IMR-90 (cell line): ENCODE data around the gene NF1. TPM values are rescaled to one million over a fixed set of nuclear protein-coding genes. Genes with fewer than 3 reads are reported as not detected.
A peak's percentile ranks its signal among the peaks of the same experiment; 100 is the strongest.

Experiments used
- ATAC-seq: fragments of 200-7000 bp; cut with Tn5 transposase; 2 replicates; pipeline ENCODE4 v1.9.1; 2020; ENCODE audit warnings: low read depth, mild to moderate bottlenecking, moderate library complexity
- BruUV-seq: library from RNA; stranded (reverse); fragments of 400-500 nt; replicated peaks from 2 replicates; lab custom pipeline; 2021; lab: Mats Ljungman, UMichigan
- CTCF ChIA-PET: fragments of 300-600 bp; formaldehyde crosslinking; extraction: SDS; loops from one replicate; lab custom pipeline; 2021; ENCODE audit warnings: antibody characterized with exemption; lab: Yijun Ruan, JAX
- POLR2A ChIA-PET: fragments of 300-600 bp; sonication (Branson Sonifier 250); formaldehyde crosslinking; loops from one replicate; lab custom pipeline; 2022; ENCODE audit warnings: antibody characterized with exemption; ENCODE audit not compliant: unreplicated experiment; lab: Charles Lee
- DNase-seq: peaks from one replicate; pipeline ENCODE4 v3.0.0; 2013
- H2AFZ ChIP-seq: replicated peaks from 2 replicates; pipeline ENCODE3; 2013; ENCODE audit warnings: low read length, mild to moderate bottlenecking; ENCODE audit not compliant: poor library complexity
- H2AK5ac ChIP-seq: 2 replicates; pipeline ENCODE4 v1.6.1; 2013; ENCODE audit warnings: low read depth, low read length, inconsistent platforms
- H2AK9ac ChIP-seq: replicated peaks from 2 replicates; pipeline ENCODE3; 2013; ENCODE audit warnings: mild to moderate bottlenecking, low read depth, low read length, moderate library complexity; ENCODE audit not compliant: poor library complexity
- H2BK120ac ChIP-seq: 2 replicates; pipeline ENCODE4 v1.6.1; 2013; ENCODE audit warnings: low read depth, low read length, inconsistent platforms
- H2BK15ac ChIP-seq: 3 replicates; pipeline ENCODE4 v1.6.1; 2013; ENCODE audit warnings: low read depth, low read length, inconsistent platforms
- H2BK20ac ChIP-seq: 2 replicates; pipeline ENCODE4 v1.6.1; 2013; ENCODE audit warnings: low read depth, mild to moderate bottlenecking, inconsistent platforms, low read length, moderate library complexity
- H2BK5ac ChIP-seq: 2 replicates; pipeline ENCODE4 v1.6.1; 2013; ENCODE audit warnings: mild to moderate bottlenecking, low read depth, low read length, inconsistent platforms; ENCODE audit not compliant: poor library complexity, severe bottlenecking
- H3K14ac ChIP-seq: replicated peaks from 2 replicates; pipeline ENCODE4 v1.6.1; 2013; ENCODE audit warnings: low read depth, low read length, inconsistent platforms
- H3K18ac ChIP-seq: 2 replicates; pipeline ENCODE4 v1.6.1; 2013; ENCODE audit warnings: low read depth, low read length, control low read depth
- H3K23ac ChIP-seq: 2 replicates; pipeline ENCODE4 v1.6.1; 2013; ENCODE audit warnings: low read depth, low read length, inconsistent platforms
- H3K27ac ChIP-seq: 2 replicates; pipeline ENCODE4 v1.5.1; 2013; ENCODE audit warnings: mild to moderate bottlenecking, control low read depth, low read length; ENCODE audit not compliant: insufficient read depth
- H3K27me3 ChIP-seq: 2 replicates; pipeline ENCODE4 v1.6.1; 2013; ENCODE audit warnings: low read length; ENCODE audit not compliant: control insufficient read depth, insufficient read depth
- H3K36me3 ChIP-seq: 2 replicates; pipeline ENCODE4 v1.6.1; 2013; ENCODE audit warnings: low read length, mixed read lengths; ENCODE audit not compliant: control insufficient read depth, insufficient read depth
- H3K4ac ChIP-seq: 2 replicates; pipeline ENCODE4 v1.6.1; 2013; ENCODE audit warnings: low read depth, low read length, inconsistent platforms
- H3K4me1 ChIP-seq: 2 replicates; pipeline ENCODE4 v1.6.1; 2013; ENCODE audit warnings: low read length, mixed read lengths; ENCODE audit not compliant: control insufficient read depth, insufficient read depth
- H3K4me2 ChIP-seq: 2 replicates; pipeline ENCODE4 v1.6.1; 2013; ENCODE audit warnings: low read depth, mild to moderate bottlenecking, control low read depth, low read length, moderate library complexity
- H3K4me3 ChIP-seq: 2 replicates; pipeline ENCODE4 v1.5.1; 2013; ENCODE audit warnings: low read depth, mild to moderate bottlenecking, control low read depth, low read length, moderate library complexity; ENCODE audit not compliant: insufficient read depth
- H3K56ac ChIP-seq: 2 replicates; pipeline ENCODE4 v1.6.1; 2013; ENCODE audit warnings: low read length, inconsistent platforms; ENCODE audit not compliant: insufficient read depth; ENCODE audit errors: extremely low read depth
- H3K79me1 ChIP-seq, 2 experiments: 2 replicates each; pipeline ENCODE4 v1.6.1; 2013; ENCODE audit warnings: low read length in 2 of 2, inconsistent platforms in 1 of 2, low read depth in 1 of 2
- H3K9ac ChIP-seq: 2 replicates; pipeline ENCODE4 v1.6.1; 2013; ENCODE audit warnings: low read depth, low read length, control low read depth
- H3K9me1 ChIP-seq: 2 replicates; pipeline ENCODE4 v1.6.1; 2013; ENCODE audit warnings: low read length, inconsistent platforms; ENCODE audit not compliant: insufficient read depth
- H3K9me3 ChIP-seq: 2 replicates; pipeline ENCODE4 v1.6.1; 2013; ENCODE audit warnings: low read length; ENCODE audit not compliant: control insufficient read depth, insufficient read depth
- H4K20me1 ChIP-seq: 2 replicates; pipeline ENCODE4 v1.6.1; 2013; ENCODE audit warnings: low read length, inconsistent platforms; ENCODE audit not compliant: insufficient read depth
- H4K5ac ChIP-seq: 2 replicates; pipeline ENCODE4 v1.6.1; 2013; ENCODE audit warnings: mild to moderate bottlenecking, low read depth, low read length, control low read depth
- H4K8ac ChIP-seq, 2 experiments: 2 replicates each; pipeline ENCODE4 v1.6.1; 2013; ENCODE audit warnings: low read depth in 2 of 2, low read length in 2 of 2, control low read depth in 1 of 2, inconsistent platforms in 1 of 2
- H4K91ac ChIP-seq: 2 replicates; pipeline ENCODE4 v1.6.1; 2013; ENCODE audit warnings: low read depth, low read length, inconsistent platforms; ENCODE audit not compliant: insufficient read depth
- BHLHE40 ChIP-seq: fragments of 150-350 bp; IDR thresholded peaks from 2 replicates; pipeline ENCODE4 v1.6.1; 2016; ENCODE audit warnings: mild to moderate bottlenecking, low read depth, low read length
- CEBPB ChIP-seq: IDR thresholded peaks from 2 replicates; pipeline ENCODE4 v1.6.1; 2012; ENCODE audit warnings: low read depth, low read length, improper control_type of control experiment
- CHD1 ChIP-seq: IDR thresholded peaks from 2 replicates; pipeline ENCODE4 v1.6.1; 2012; ENCODE audit warnings: low read depth, low read length, improper control_type of control experiment
- FOS ChIP-seq: fragments of 150-350 bp; IDR thresholded peaks from 2 replicates; pipeline ENCODE4 v1.6.1; 2016; ENCODE audit warnings: low read depth, low read length
- MAFK ChIP-seq: IDR thresholded peaks from 2 replicates; pipeline ENCODE4 v1.6.1; 2012; ENCODE audit warnings: low read depth, low read length, improper control_type of control experiment
- MAZ ChIP-seq: IDR thresholded peaks from 2 replicates; pipeline ENCODE4 v1.6.1; 2012; ENCODE audit warnings: low read depth, mild to moderate bottlenecking, low read length, improper control_type of control experiment, moderate library complexity, borderline replicate concordance
- MXI1 ChIP-seq: IDR thresholded peaks from 2 replicates; pipeline ENCODE4 v1.6.1; 2012; ENCODE audit warnings: low read depth, mild to moderate bottlenecking, low read length, moderate library complexity, borderline replicate concordance
- NFE2L2 ChIP-seq: fragments of 150-350 bp; IDR thresholded peaks from 2 replicates; pipeline ENCODE4 v1.6.1; 2016; ENCODE audit warnings: low read depth, mild to moderate bottlenecking, low read length
- POLR2A ChIP-seq: IDR thresholded peaks from 2 replicates; pipeline ENCODE4 v1.6.1; 2012; ENCODE audit warnings: mild to moderate bottlenecking, low read depth, low read length
- RCOR1 ChIP-seq: IDR thresholded peaks from 2 replicates; pipeline ENCODE4 v1.6.1; 2012; ENCODE audit warnings: mild to moderate bottlenecking, low read length, improper control_type of control experiment; ENCODE audit not compliant: insufficient replicate concordance
- RFX5 ChIP-seq: IDR thresholded peaks from 2 replicates; pipeline ENCODE4 v1.8.0; 2012; ENCODE audit warnings: low read depth, mild to moderate bottlenecking, low read length, moderate library complexity
- SMC3 ChIP-seq: fragments of 150-350 bp; IDR thresholded peaks from 2 replicates; pipeline ENCODE4 v1.6.1; 2016; ENCODE audit warnings: low read depth, mild to moderate bottlenecking, antibody characterized with exemption, low read length, moderate library complexity
- WGBS, 2 experiments: methylation state at CpG; one replicate each; pipeline versions ENCODE4 v1.1.5 to v1.1.7; 2013; ENCODE audit warnings: missing lambda C conversion rate in 2 of 2; ENCODE audit not compliant: insufficient read length in 1 of 2; ENCODE audit errors: extremely low coverage in 2 of 2; 5-methylcytosine and 5-hydroxymethylcytosine counted together
- dilution Hi-C: fragments of 300-500 bp; cut with HindIII; formaldehyde crosslinking; loops from one replicate; pipeline ENCODE4 v1.14.3; 2018; ENCODE audit warnings: low sequenced_read_pairs; ENCODE audit not compliant: unreplicated experiment
- in situ Hi-C: fragments of 300-500 bp; cut with MboI; formaldehyde crosslinking; loops from 3 replicates; pipeline ENCODE4 v1.14.3; 2019; ENCODE audit warnings: low sequenced_read_pairs, inconsistent platforms, mixed read lengths
- intact Hi-C: fragments of 100-400 bp; cut with micrococcal nuclease; formaldehyde crosslinking; loops from 2 replicates; pipeline ENCODE4 v1.10.0; 2022
- polyA plus RNA-seq, 3 experiments: library from polyadenylated mRNA; depleted of rRNA; stranded (reverse); fragments of >200 nt; gene quantifications; 2 replicates each; pipeline ENCODE4 v1.2.3, GENCODE V29; 2012; ENCODE audit warnings: low replicate concordance in 1 of 3
- total RNA-seq: library from RNA; depleted of rRNA; stranded (reverse); fragments of >200 nt; gene quantifications from 2 replicates; pipeline ENCODE4 v1.2.3, GENCODE V29; 2012
- TF ChIP-seq, protein P1 (sequence below): fragments of 150-350 bp; IDR thresholded peaks from 2 replicates; pipeline ENCODE4 v1.6.1; 2017; ENCODE audit warnings: mild to moderate bottlenecking, antibody characterized with exemption, low read length, low read depth
- TF ChIP-seq, protein P2 (sequence below): conservative IDR thresholded peaks from 2 replicates; pipeline ENCODE4 v1.5.1; 2012; ENCODE audit warnings: mild to moderate bottlenecking, low read depth, low read length, improper control_type of control experiment
- TF ChIP-seq, protein P3 (sequence below): fragments of 150-350 bp; IDR thresholded peaks from 2 replicates; pipeline ENCODE4 v1.6.1; 2016; ENCODE audit warnings: low read depth, mild to moderate bottlenecking, low read length, moderate library complexity, borderline replicate concordance

The NF1 gene
- total and polyA plus RNA-seq, 2 of the 4 experiments (the other 2 are of a cell fraction), result 17.9 to 48.6 TPM

DNA sequence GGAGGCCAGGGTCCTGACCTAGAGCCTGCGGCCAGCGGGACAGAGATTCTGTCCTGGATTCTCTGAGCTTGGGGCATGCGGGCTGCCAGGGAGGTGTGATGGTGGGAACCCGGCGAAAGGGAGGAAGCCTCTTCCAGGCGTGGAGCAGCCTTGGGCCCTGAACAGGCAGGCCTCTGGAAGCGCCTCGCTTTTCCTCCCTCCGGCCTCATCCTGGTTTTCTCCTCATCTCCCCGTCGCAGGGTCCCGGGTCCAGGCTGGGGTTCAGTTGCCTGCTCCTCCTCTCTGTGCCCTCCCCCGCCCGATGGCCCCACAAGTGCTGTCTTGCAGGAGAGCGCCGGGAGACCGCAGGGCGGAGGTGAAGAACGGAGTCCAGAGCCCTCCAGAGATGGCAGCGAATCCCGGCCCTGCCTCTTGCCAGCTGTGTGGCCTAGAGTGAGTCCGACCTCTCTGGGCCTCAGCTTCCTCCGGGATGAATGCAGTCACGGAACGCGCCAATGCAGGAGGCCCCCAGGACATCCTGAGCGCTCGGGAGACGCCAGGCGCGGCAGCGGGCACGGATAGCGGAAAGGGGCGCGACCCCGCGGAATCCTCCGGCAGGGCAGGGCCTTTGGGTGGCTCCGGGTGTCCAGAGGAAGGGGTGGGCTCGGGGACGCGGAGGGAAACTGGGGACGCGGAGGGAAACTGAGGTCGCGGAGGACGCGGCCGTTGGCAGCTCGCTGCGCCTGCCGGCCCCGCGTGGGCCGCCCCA is 296.1 kb downstream of the NF1 start:
- peaks cover 2% of the 10 kb centered on the region; the same call in 1 of the 2 replicates for H3K4me1 ChIP-seq
- no peak overlapping the region for H2BK20ac ChIP-seq
- no peak overlapping the region for H3K18ac ChIP-seq
- H2AK9ac ChIP-seq, result peak overlapping the region; percentile 34
- dilution Hi-C loops, result no loop called here
- no peak overlapping the region for H4K91ac ChIP-seq
- H3K4me3 ChIP-seq, result peak overlapping the region; percentile 21; the same call in 1 of the 2 replicates
- H3K27ac ChIP-seq, result no peak overlapping the region
- no TSS peak for BruUV-seq
- no peak overlapping the region for H2BK5ac ChIP-seq
- no peak overlapping the region for H4K8ac ChIP-seq
- H3K4me2 ChIP-seq, result peak overlapping the region; percentile 46; the same call in 1 of the 2 replicates
- no peak overlapping the region for H3K9ac ChIP-seq
- H2AK5ac ChIP-seq, result no peak overlapping the region
- H4K20me1 ChIP-seq, result no peaks in the 10 kb centered on the region; the same call in none of the 2 replicates
- peak overlapping the region; percentile 82 for H2AFZ ChIP-seq
- no peak overlapping the region for H4K5ac ChIP-seq
- H2BK120ac ChIP-seq, result no peak overlapping the region
- no peak overlapping the region for H3K23ac ChIP-seq
- DNase-seq (no peak), ATAC-seq (no peak)
- H3K9me3 ChIP-seq, result no peaks in the 10 kb centered on the region
- no peaks in the 10 kb centered on the region for H3K36me3 ChIP-seq
- H3K14ac ChIP-seq, result no peak overlapping the region
- POLR2A ChIA-PET, result no interaction called here
- H2BK15ac ChIP-seq, result no peak overlapping the region
- intact Hi-C loops, result no loop called here
- no peaks in the 10 kb centered on the region for H3K9me1 ChIP-seq
- CTCF ChIA-PET, result no interaction called here
- WGBS, 2 experiments, result 15% methylated on average over 16 of the region's 56 CpGs; no CpG with 5 or more reads in 1 of the 2 experiments
- in situ Hi-C loops, result no loop called here
- H3K4ac ChIP-seq, result no peak overlapping the region
- H3K79me1 ChIP-seq, result no peaks in the 10 kb centered on the region
- no peak overlapping the region for H3K56ac ChIP-seq
- peaks cover 38% of the 10 kb centered on the region for H3K27me3 ChIP-seq
- TF ChIP-seq BHLHE40 (no peak), MAFK (no peak), FOS (no peak), MXI1 (no peak), CEBPB (no peak), RCOR1 (no peak), MAZ (no peak), RFX5 (no peak), NFE2L2 (no peak), POLR2A (no peak), CHD1 (no peak), SMC3 (no peak)
- TF ChIP-seq, protein P1, sequence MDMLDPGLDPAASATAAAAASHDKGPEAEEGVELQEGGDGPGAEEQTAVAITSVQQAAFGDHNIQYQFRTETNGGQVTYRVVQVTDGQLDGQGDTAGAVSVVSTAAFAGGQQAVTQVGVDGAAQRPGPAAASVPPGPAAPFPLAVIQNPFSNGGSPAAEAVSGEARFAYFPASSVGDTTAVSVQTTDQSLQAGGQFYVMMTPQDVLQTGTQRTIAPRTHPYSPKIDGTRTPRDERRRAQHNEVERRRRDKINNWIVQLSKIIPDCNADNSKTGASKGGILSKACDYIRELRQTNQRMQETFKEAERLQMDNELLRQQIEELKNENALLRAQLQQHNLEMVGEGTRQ, result no peak
- TF ChIP-seq, protein P2, sequence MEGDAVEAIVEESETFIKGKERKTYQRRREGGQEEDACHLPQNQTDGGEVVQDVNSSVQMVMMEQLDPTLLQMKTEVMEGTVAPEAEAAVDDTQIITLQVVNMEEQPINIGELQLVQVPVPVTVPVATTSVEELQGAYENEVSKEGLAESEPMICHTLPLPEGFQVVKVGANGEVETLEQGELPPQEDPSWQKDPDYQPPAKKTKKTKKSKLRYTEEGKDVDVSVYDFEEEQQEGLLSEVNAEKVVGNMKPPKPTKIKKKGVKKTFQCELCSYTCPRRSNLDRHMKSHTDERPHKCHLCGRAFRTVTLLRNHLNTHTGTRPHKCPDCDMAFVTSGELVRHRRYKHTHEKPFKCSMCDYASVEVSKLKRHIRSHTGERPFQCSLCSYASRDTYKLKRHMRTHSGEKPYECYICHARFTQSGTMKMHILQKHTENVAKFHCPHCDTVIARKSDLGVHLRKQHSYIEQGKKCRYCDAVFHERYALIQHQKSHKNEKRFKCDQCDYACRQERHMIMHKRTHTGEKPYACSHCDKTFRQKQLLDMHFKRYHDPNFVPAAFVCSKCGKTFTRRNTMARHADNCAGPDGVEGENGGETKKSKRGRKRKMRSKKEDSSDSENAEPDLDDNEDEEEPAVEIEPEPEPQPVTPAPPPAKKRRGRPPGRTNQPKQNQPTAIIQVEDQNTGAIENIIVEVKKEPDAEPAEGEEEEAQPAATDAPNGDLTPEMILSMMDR, result no peak
- TF ChIP-seq, protein P3, sequence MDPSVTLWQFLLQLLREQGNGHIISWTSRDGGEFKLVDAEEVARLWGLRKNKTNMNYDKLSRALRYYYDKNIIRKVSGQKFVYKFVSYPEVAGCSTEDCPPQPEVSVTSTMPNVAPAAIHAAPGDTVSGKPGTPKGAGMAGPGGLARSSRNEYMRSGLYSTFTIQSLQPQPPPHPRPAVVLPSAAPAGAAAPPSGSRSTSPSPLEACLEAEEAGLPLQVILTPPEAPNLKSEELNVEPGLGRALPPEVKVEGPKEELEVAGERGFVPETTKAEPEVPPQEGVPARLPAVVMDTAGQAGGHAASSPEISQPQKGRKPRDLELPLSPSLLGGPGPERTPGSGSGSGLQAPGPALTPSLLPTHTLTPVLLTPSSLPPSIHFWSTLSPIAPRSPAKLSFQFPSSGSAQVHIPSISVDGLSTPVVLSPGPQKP, result no peak
